Medulla oblongata (tissue), 1 donor: Measurements from ENCODE around the gene COA3.
A peak's percentile ranks its signal among the peaks of the same experiment; 100 is the strongest.

Experiments used
- DNase-seq: peaks from one replicate; pipeline ENCODE4 v3.0.0-alpha.2; 2015; ENCODE audit errors: extremely low spot score

Gene COA3

DNA sequence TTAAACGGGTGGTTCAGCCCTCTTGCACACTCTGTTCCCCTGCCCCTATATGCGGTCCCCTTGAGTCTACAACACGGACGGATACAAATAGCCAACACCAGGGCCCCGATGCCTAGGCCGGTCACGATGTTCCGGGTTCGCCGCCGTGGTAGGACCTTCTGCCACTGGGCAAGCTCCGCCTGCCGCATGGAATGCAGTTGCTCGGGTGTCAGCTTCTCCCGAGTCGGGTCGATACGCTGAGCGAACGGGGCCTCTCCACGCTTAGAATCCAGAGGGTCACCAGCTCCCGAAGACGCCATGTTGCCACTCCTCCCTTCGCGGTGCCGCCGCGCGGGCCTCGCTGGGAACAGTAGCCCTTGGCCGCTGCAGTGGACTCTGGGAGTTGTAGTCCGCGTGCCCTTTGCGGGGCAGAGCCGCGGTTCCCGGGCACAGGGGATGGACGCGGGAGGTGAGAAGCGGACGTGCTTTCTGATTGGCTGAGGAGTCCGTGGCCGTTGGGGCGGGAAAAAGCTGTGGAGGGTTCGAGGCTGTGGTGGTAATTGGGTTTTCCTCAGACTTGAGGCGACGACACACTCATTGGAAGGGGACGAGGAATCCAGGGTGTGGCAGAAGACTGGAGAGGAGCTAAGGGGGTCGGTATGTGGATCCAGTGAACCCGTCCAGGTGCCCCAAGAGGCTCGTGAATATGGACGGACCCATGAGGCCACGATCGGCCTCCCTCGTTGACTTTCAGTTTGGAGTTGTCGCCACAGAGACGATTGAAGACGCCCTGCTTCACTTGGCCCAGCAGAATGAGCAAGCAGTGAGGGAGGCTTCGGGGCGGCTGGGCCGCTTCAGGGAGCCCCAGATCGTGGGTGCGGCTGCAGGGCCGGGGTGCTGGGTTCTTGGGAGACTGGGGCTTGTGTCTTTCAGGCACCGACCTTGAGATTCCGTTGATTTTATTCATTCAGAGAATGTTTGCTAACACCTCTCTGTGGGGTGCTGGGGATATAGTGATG is at the start of gene COA3, which contains the start of gene CNTD1:
TSS of gene COA3 (minus strand) at position 322 of the 998 bp plus-strand sequence. CDS start at position 299, 23 bp downstream.
TSS of gene CNTD1 (plus strand) at position 479 of the 998 bp plus-strand sequence. CDS start at position 686, 207 bp downstream.
- peak; percentile 86 for DNase-seq

GRCh38 chr17:42848093-42848492 is 49.6 kb upstream of the COA3 start:
- DNase-seq: no peak

DNA sequence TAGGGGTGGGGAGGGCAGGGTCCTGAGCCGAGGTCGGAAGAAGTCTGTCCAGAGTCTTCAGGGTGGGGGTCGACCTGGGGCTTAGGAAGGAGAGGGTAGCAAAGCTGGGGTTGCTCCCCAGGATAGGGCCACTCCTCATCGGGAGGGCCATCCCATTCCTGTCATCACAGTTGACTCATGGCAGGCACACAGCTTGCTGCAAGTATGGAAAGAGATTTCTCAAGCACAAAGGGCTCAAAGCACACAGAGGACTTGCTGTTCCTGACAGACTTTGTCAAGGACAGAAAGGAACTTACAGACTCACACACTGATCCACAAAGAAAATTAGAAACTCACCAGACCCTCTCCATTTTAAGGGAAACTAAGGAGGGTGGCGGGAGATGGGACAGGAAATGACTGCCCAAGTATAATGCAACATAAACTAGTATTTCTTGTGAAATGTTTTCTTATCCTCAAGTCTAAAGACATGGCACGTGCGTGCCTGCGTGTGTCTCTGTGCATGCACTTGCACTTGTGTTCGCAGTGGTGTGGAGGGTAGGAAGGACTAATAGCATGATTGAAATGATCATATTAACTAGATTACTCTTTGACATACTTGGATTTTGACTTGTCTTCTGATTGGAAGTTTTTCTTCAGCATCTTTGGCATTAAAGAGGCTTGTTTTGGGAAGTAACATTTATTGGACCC is 48.2 kb upstream of the COA3 start:
- no peak for DNase-seq

DNA sequence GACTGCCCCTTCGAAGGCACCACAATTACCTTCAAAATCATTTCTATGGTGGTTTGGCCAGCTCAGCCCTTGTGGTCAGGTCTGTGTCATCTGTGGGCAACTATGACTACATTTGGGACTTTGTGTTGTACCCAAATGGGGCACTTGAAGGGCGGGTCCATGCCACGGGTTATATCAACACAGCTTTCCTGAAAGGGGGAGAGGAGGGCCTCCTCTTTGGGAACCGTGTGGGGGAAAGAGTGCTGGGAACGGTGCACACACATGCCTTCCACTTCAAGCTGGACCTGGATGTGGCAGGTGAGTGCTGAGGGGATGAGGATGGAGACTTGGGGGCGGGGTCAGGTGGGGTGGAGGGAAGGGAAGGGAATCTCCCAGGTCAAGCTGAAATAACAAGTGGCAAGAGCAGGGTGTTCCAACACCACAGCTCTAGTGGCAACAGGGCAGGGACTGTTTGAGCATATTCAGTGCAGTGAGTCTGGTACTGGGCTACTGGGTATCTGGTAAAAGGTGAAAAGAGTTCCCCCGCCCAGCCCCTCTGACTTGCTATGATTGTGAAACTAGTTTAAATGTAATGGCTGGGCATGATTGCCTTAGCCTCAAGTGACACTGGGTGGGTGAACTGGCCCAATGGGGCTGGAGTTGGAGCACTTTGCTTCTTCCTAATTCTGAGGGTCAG is 47.6 kb upstream of the COA3 start:
- DNase-seq: no peak

- DNase-seq: no peak
Measured at GRCh38 chr17:42845556-42845917, 47.0 kb upstream of the COA3 start.

DNA sequence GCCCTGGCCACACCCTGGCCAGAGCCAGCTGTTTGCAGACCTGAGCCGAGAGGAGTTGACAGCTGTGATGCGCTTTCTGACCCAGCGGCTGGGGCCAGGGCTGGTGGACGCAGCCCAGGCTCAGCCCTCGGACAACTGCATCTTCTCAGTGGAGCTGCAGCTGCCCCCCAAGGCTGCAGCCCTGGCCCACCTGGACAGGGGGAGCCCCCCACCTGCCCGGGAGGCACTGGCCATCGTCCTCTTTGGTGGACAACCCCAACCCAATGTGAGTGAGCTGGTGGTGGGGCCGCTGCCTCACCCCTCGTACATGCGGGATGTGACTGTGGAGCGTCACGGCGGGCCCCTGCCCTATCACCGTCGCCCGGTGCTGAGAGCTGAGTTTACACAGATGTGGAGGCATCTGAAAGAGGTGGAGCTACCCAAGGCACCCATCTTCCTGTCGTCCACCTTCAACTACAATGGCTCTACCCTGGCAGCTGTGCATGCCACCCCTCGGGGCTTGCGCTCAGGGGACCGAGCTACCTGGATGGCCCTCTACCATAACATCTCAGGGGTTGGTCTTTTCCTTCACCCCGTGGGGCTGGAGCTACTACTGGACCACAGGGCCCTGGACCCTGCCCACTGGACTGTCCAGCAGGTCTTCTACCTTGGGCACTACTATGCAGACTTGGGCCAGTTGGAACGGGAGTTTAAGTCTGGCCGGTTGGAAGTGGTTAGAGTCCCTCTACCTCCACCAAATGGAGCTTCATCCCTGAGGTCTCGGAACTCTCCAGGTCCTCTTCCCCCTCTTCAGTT is 46.5 kb upstream of the COA3 start:
- no peak for DNase-seq

GRCh38 chr17:42844271-42844670 is 45.8 kb upstream of the COA3 start, which contains the start of gene AOC2:
AOC2 (plus strand) TSS chr17:42844580; CDS start chr17:42844627, 47 bp downstream.
- DNase-seq: no peak

GRCh38 chr17:42843358-42843934 is 44.9 kb upstream of the COA3 start:
- peak; percentile 65 for DNase-seq

DNA sequence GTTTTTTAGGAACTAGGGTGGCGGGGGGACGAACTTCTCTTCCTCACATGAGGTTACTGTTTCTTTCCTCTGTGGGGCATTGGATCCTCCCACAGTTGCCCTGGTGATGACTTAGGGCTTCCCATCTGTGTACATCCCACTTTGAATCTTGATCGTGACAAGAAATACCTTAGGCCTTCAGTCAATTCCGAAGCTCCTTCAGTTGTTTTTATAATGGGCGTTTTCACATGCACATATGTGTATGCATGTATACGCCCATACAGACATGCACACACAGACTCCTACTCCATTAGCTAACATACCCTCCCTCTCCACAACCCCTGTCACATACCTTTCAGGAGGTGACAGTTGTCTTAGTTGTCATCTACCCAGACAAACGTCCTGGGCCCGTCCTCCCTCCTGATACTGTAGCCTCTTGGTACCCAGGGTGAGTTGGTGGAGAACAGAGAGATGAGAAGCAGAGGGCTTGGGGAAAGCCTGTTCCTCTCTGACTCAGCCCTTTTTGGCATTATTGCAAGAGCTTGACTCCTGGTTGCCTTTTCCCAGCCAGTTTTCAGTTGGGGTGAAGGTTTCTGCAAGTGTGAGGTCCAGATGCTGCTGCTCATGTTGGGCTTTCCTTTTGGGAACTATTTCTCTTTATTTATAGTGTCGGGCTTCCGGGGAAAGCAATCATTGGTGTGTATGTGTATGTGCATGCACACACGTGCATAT is 43.6 kb upstream of the COA3 start:
- DNase-seq: no peak

DNA sequence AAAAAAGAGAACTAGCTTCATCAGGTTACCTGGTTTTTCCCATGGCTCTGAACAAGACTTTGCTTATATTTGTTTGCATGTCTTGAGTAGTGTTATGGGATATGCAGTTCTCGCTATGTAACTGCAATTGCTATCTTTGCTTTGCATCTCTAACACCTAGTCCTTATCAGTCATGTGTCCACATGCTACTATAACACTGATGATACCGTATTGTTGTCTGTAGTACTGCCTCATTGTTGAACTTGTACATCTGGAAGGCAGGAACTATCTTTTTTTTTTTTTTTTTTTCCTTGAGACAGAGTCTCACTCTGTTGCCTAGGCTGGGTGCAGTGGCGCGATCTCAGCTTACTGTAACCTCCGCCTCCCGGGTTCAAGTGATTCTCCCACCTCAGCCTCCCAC is 37.2 kb upstream of the COA3 start:
- no peak for DNase-seq

DNA sequence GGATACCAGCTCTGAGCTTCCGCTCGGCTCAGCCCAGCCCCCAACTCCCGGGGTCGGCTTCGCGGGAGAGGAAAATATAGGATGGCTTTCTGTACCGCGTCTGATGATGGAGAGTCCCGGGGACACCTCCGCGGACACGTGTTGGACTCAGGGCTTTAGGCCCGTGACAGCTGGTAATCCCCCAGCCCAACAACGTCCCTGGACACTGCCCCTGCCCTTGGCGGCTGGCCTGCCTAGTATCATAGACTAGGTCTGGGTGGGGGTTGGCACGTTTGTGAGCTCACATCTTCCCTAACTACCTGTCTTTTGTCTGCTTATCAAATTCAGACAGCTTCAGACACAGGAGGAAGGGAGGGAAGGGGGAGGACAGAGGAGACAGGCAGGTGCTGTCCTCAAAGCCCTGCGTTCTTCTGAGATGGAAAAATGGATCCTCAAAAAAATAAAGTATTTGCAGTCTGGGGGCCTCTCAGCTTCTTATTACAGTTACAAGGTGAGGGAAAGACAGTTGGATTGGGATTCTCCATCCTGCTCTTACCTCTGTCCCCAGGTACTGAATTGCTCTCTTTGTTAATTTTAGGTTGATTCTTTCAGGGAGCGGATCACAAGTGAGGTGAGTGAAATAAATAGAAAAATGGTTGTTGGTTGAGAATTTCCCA is 35.4 kb upstream of the COA3 start:
- no peak for DNase-seq

DNA sequence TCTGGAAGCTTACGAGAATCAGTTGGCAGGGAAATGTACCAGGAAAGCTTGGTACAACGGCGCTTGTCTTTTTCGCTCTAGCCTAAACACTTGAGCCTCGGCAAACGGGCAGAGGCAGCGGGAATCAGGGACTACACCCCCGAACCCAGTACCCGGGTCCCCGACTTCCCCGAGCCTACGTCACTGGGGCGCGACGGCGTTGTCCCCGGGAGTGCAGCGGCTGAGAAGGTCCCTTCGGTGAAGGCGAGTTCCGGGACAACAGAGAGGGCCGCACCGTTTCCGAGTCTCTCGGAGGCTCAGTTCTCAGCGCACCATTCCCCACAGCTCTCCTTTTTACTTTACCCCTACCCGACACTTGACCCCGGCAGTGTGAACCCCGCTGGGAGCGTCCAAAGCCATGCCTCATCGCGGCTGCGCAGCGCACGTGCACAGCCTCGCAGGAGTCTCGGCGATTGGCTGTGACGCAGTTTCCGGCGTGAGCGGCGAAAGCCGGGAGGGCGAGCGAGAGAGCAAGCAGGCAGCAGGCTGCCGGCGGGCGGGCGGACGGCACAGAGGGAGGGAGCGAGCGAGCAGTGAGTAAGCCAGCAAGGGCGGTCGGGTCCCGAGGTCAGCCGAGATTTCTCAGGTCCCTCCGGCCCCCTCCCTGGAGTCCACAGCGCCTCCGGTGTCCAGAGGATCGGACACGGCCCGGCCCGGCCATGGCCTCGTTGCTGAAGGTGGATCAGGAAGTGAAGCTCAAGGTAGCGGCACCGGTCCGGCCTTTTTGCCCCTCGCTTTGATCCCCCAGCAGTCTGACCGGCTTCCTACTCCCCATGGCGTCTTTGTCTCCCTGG is 34.6 kb upstream of the COA3 start, which contains the start of gene PSME3:
TSS of gene PSME3 (plus strand) at position 464 of the 833 bp plus-strand sequence. CDS start at position 699, 235 bp downstream.
- DNase-seq: peak; percentile 92

DNA sequence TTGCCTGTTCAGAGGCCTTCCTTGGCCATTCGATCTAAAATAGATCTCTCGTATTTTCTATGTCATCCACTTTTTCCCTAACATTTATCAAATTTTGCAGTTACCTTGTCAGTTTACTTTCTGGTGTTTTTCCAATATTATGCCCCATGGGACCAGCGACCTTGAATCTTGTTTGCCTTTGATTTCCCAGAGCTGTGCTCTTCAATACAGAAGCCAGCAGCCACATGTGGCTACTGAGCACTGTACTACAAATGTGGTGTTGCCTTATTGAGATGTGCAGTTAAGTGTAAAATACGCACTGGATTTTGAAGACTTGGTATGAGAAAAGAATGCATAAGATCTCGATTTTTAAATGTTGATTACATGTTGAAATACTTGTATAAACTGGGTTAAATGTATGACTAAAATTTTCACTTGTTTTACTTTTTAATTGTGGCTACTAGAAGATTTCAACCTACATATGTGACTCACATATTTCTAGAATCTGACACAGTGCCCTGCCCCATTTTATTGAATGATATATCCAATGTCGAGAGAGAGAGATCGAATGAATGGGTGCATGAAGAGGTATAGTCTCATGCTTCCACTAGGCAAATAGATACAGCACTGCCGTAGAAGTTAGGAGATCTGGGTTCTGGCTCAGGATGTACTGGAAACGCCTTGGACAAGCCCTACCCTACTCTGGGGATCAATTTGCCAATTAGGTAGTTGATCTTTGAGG is 33.9 kb upstream of the COA3 start:
- no peak for DNase-seq

GRCh38 chr17:42830971-42831370 is 32.5 kb upstream of the COA3 start:
- DNase-seq: no peak

GRCh38 chr17:42827472-42827871 is 29.0 kb upstream of the COA3 start:
- no peak for DNase-seq

DNA sequence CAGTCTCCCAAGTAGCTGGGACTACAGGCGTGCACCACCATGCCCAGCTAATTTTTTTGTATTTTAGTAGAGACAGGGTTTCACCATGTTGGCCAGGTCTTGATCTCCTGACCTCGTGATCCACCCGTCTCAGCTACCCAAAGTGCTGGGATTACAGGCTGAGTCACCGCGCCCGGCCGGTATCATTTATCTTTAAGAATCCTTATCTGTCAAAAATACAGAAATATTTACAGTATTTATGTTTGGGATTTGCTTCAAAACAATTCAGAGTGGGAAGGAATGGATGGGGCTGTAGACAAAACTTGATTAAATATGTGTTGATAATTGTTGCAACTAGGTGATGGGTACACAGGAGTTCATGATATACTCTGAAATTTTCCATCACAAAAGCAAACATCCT is 22.7 kb upstream of the COA3 start:
- DNase-seq: no peak

GRCh38 chr17:42819939-42820535 is 21.5 kb upstream of the COA3 start:
- peak; percentile 14 for DNase-seq

GRCh38 chr17:42818379-42818778 is 19.9 kb upstream of the COA3 start:
- DNase-seq: no peak
